Natural killer cell (primary cell): ENCODE data around the gene BTBD2. TPM values are rescaled to one million over a fixed set of nuclear protein-coding genes. Genes with fewer than 3 reads are reported as not detected.
A peak's percentile ranks its signal among the peaks of the same experiment; 100 is the strongest.

ENCODE experiments used
- ATAC-seq, 3 donors: fragments of 150-1000 bp in 2 of 3; fragments of 200-7000 bp in 1 of 3; cut with Tn5 transposase; 1 replicate in 1 of 3; 2 replicates in 2 of 3; pipeline ENCODE4 v1.10.0; 2021; ENCODE audit warnings: mild to moderate bottlenecking in 2 of 3, moderate library complexity in 2 of 3
- DNase-seq, 2 donors: peaks; one replicate each; pipeline versions ENCODE4 v3.0.0 to v3.0.0-alpha.2; 2013 to 2021; ENCODE audit warnings: mixed read lengths in 1 of 2
- H3K27ac ChIP-seq: one replicate; pipeline ENCODE4 v1.5.1; 2013; ENCODE audit warnings: mild to moderate bottlenecking, low read length
- H3K27me3 ChIP-seq: one replicate; pipeline ENCODE4 v1.6.1; 2013; ENCODE audit warnings: low read length; ENCODE audit not compliant: control insufficient read depth, insufficient read depth
- H3K36me3 ChIP-seq: one replicate; pipeline ENCODE4 v1.6.1; 2013; ENCODE audit warnings: low read length; ENCODE audit not compliant: control insufficient read depth, insufficient read depth
- H3K4me1 ChIP-seq: one replicate; pipeline ENCODE4 v1.6.1; 2013; ENCODE audit warnings: low read length; ENCODE audit not compliant: control insufficient read depth, insufficient read depth
- H3K4me3 ChIP-seq: one replicate; pipeline ENCODE4 v1.5.1; 2013; ENCODE audit warnings: low read length
- H3K9me3 ChIP-seq: one replicate; pipeline ENCODE4 v1.6.1; 2013; ENCODE audit warnings: low read length; ENCODE audit not compliant: control insufficient read depth, insufficient read depth
- H3K27ac Mint-ChIP-seq, 2 donors: one replicate each; pipeline ENCODE4 v1.8.0; 2022; ENCODE audit warnings: mild to moderate bottlenecking in 2 of 2, mixed read lengths in 2 of 2, moderate library complexity in 1 of 2
- H3K27me3 Mint-ChIP-seq, 2 donors: one replicate each; pipeline ENCODE4 v1.8.0; 2022; ENCODE audit warnings: low read depth in 2 of 2, mixed read lengths in 2 of 2
- H3K36me3 Mint-ChIP-seq: one replicate; pipeline ENCODE4 v1.8.0; 2022; ENCODE audit warnings: mixed read lengths
- H3K4me1 Mint-ChIP-seq, 2 donors: one replicate each; pipeline ENCODE4 v1.8.0; 2022; ENCODE audit warnings: mixed read lengths in 2 of 2
- H3K4me3 Mint-ChIP-seq: one replicate; pipeline ENCODE4 v1.8.0; 2022; ENCODE audit warnings: mild to moderate bottlenecking, moderate library complexity, mixed read lengths
- H3K9me3 Mint-ChIP-seq, 2 donors: one replicate each; pipeline ENCODE4 v1.8.0; 2022; ENCODE audit warnings: mixed read lengths in 2 of 2
- CTCF ChIP-seq: fragments of 200-600 bp; IDR thresholded peaks from one replicate; pipeline ENCODE4 v1.8.0; 2022; ENCODE audit warnings: antibody characterized with exemption
- WGBS: methylation state at CpG from one replicate; pipeline ENCODE4 v1.1.7; 2013; ENCODE audit warnings: missing lambda C conversion rate; ENCODE audit not compliant: insufficient coverage; 5-methylcytosine and 5-hydroxymethylcytosine counted together
- intact Hi-C: fragments of 100-400 bp; cut with micrococcal nuclease; formaldehyde crosslinking; loops from one replicate; pipeline ENCODE4 v1.14.2; 2022
- total RNA-seq, 4 donors: library from RNA; stranded (reverse); fragments of 120-200 nt in 1 of 4; gene quantifications; one replicate each; pipeline versions ENCODE4 v1.2.3 to v1.2.4, GENCODE V29; 2013 to 2022

BTBD2 gene
- total RNA-seq, 3 donors from 2014 or later (not counting 1 experiment from before 2014, with no cell fraction given): 47.6 to 57.0 (median 53.4) TPM

- H3K27me3 Mint-ChIP-seq: no peaks in the 10 kb centered on the region
- Histone ChIP-seq H3K27ac (no peak overlapping the region), H3K9me3 (no peaks in the 10 kb centered on the region), H3K36me3 (peaks cover 32% of the 10 kb centered on the region), H3K27me3 (no peaks in the 10 kb centered on the region), H3K4me1 (peaks cover 17% of the 10 kb centered on the region), H3K4me3 (no peak overlapping the region)
- intact Hi-C loops: no loop called here
- no peaks in the 10 kb centered on the region for H3K36me3 Mint-ChIP-seq
- ATAC-seq (no peak), DNase-seq (no peak)
- H3K4me1 Mint-ChIP-seq: peaks cover 11 to 25% of the 10 kb centered on the region in 2 donors
- 92% methylated on average over 32 of the region's 32 CpGs for WGBS
- H3K4me3 Mint-ChIP-seq: no peak overlapping the region
- no peak overlapping the region for H3K27ac Mint-ChIP-seq
- TF ChIP-seq CTCF: no peak
- H3K9me3 Mint-ChIP-seq: no peaks in the 10 kb centered on the region
These were observed 61.9 kb downstream of the BTBD2 start for GRCh38 chr19:1953441-1954094.

GRCh38 chr19:1953037-1953436, 62.5 kb downstream of the BTBD2 start:
- Mint-ChIP-seq H3K9me3 (no peaks in the 10 kb centered on the region), H3K27ac (no peak overlapping the region), H3K4me1 (peaks cover 13 to 27% of the 10 kb centered on the region in 2 donors), H3K36me3 (no peaks in the 10 kb centered on the region), H3K4me3 (no peak overlapping the region), H3K27me3 (no peaks in the 10 kb centered on the region)
- H3K27me3 ChIP-seq: no peaks in the 10 kb centered on the region
- no peak overlapping the region for H3K4me3 ChIP-seq
- 90% methylated on average over 19 of the region's 19 CpGs for WGBS
- no peak for DNase-seq
- H3K36me3 ChIP-seq: peaks cover 32% of the 10 kb centered on the region
- no peak for ATAC-seq
- no peaks in the 10 kb centered on the region for H3K9me3 ChIP-seq
- H3K27ac ChIP-seq: no peak overlapping the region
- intact Hi-C loops: no loop called here
- H3K4me1 ChIP-seq: peaks cover 18% of the 10 kb centered on the region
- no peak for TF ChIP-seq CTCF

- Histone ChIP-seq H3K27ac (no peak overlapping the region), H3K27me3 (no peaks in the 10 kb centered on the region), H3K4me3 (no peak overlapping the region), H3K36me3 (peaks cover 32% of the 10 kb centered on the region), H3K9me3 (no peaks in the 10 kb centered on the region), H3K4me1 (peaks cover 22% of the 10 kb centered on the region)
- no peaks in the 10 kb centered on the region for H3K27me3 Mint-ChIP-seq
- H3K27ac Mint-ChIP-seq: peak overlapping the region in 1 of 2 donors; percentile 23
- H3K4me3 Mint-ChIP-seq: no peak overlapping the region
- no peak for TF ChIP-seq CTCF
- WGBS: 96% methylated on average over 21 of the region's 21 CpGs
- H3K36me3 Mint-ChIP-seq: no peaks in the 10 kb centered on the region
- ATAC-seq (no peak), DNase-seq (no peak)
- H3K4me1 Mint-ChIP-seq: peaks cover 13 to 26% of the 10 kb centered on the region in 2 donors
- intact Hi-C loops: no loop called here
- H3K9me3 Mint-ChIP-seq: no peaks in the 10 kb centered on the region
These were observed 62.9 kb downstream of the BTBD2 start for GRCh38 chr19:1952635-1953034.

- 96% methylated on average over 16 of the region's 16 CpGs for WGBS
- Mint-ChIP-seq H3K27me3 (no peaks in the 10 kb centered on the region), H3K27ac (no peak overlapping the region), H3K4me1 (peaks cover 13 to 20% of the 10 kb centered on the region in 2 donors), H3K36me3 (no peaks in the 10 kb centered on the region), H3K9me3 (no peaks in the 10 kb centered on the region), H3K4me3 (no peak overlapping the region)
- no peak for ATAC-seq
- no peak for DNase-seq
- TF ChIP-seq CTCF: no peak
- Histone ChIP-seq H3K4me1 (peaks cover 25% of the 10 kb centered on the region), H3K36me3 (peaks cover 35% of the 10 kb centered on the region), H3K9me3 (no peaks in the 10 kb centered on the region), H3K27me3 (no peaks in the 10 kb centered on the region), H3K27ac (no peak overlapping the region), H3K4me3 (no peak overlapping the region)
- intact Hi-C loops: no loop called here
These were observed 64.9 kb downstream of the BTBD2 start for GRCh38 chr19:1950640-1951039.
